Measurements from ENCODE around the gene L3MBTL4.

Gene L3MBTL4

DNA sequence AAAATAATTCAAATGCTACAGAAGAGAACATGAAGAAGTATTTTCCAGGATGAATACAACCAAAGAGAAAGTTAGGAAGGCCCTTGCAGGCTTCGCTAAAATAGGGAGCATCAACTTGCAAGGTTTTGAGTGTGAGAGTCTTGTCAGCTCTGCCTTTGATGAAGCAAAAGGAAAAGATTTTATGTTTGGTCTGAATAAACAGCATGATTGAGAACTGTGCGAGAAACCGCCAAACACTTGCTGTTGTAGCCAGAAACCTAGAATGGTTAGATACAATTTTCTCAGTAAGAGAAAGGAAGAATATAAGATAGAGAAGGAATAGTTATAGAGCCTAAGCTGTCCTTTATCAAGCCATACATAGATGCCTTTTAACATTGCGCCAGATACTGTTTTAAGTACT is 163.6 kb downstream of the L3MBTL4 start:
- no peak for DNase-seq (ENCODE audit: low read depth)
- TF ChIP-seq, protein P1, sequence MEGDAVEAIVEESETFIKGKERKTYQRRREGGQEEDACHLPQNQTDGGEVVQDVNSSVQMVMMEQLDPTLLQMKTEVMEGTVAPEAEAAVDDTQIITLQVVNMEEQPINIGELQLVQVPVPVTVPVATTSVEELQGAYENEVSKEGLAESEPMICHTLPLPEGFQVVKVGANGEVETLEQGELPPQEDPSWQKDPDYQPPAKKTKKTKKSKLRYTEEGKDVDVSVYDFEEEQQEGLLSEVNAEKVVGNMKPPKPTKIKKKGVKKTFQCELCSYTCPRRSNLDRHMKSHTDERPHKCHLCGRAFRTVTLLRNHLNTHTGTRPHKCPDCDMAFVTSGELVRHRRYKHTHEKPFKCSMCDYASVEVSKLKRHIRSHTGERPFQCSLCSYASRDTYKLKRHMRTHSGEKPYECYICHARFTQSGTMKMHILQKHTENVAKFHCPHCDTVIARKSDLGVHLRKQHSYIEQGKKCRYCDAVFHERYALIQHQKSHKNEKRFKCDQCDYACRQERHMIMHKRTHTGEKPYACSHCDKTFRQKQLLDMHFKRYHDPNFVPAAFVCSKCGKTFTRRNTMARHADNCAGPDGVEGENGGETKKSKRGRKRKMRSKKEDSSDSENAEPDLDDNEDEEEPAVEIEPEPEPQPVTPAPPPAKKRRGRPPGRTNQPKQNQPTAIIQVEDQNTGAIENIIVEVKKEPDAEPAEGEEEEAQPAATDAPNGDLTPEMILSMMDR (IDR thresholded peaks at IDR 0.05; ENCODE audit: control insufficient read depth, extremely low read depth, insufficient read depth): no peak
- H3K4me3 ChIP-seq (ENCODE audit: low read depth, low read length): no peak overlapping the region

DNA sequence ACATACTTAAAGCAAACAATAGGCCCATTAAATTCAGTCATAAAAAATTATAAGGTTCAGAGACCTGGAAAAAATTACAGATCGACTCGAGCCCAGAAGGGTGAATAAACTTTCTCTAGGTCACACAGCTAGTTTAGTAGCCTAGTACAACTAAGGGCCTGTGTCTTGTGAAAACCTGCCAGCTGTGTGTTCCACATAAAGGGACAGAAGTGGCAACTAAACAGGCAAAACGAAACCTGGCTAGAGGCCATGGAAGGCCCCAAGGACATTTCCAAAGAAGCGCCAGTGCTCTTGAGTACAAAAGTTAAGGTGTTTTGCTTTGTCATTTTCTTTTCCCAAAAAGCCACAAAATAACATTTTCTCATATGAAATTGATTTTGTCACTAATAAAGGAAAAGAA is 164.9 kb downstream of the L3MBTL4 start:
- DNase-seq (ENCODE audit: low read depth): peak; percentile 14
- TF ChIP-seq, protein P1 (IDR thresholded peaks at IDR 0.05; ENCODE audit: control insufficient read depth, extremely low read depth, insufficient read depth): no peak
- H3K4me3 ChIP-seq (ENCODE audit: low read depth, low read length): no peak overlapping the region

DNA sequence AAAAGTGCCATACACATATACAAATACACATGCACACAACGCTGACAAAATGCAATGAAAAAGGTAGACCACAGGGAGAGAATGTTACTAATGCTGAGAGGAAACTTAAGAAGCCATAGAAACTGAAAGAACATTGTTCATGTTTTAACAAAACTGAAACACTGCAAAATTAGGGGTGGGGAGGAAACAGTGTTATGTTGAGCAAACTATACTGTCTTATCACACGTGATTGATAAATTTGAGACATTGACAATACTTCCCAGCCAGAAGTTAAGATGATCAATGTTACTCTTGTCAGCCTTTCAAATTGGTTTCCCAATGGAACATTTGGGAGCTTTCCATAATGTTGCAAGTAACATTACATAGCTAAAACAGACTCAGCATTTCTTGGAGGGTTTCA is 165.5 kb downstream of the L3MBTL4 start:
- H3K4me3 ChIP-seq (ENCODE audit: low read depth, low read length): no peak overlapping the region
- TF ChIP-seq, protein P1 (IDR thresholded peaks at IDR 0.05; ENCODE audit: control insufficient read depth, extremely low read depth, insufficient read depth): no peak
- no peak for DNase-seq (ENCODE audit: low read depth)

DNA sequence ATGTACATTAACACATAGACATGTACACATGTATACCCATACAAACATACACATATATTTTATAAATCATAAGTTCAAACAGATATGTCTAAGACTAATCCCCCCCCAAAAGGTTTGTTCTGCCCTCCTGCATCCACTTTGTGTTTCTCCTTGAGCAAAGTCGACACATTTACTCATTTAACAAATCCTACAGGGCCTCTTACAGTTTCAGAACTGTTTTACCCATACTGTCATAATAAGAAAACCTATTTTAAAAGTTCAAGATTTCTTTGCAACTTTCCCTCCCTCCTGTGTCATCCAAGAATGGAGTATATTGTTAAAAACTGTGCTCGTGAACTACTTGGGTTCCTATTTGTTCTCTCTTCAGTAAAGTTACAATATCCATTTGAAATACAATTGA is 166.7 kb downstream of the L3MBTL4 start:
- no peak overlapping the region for H3K4me3 ChIP-seq (ENCODE audit: low read depth, low read length)
- TF ChIP-seq, protein P1 (IDR thresholded peaks at IDR 0.05; ENCODE audit: control insufficient read depth, extremely low read depth, insufficient read depth): no peak
- DNase-seq (ENCODE audit: low read depth): no peak

DNA sequence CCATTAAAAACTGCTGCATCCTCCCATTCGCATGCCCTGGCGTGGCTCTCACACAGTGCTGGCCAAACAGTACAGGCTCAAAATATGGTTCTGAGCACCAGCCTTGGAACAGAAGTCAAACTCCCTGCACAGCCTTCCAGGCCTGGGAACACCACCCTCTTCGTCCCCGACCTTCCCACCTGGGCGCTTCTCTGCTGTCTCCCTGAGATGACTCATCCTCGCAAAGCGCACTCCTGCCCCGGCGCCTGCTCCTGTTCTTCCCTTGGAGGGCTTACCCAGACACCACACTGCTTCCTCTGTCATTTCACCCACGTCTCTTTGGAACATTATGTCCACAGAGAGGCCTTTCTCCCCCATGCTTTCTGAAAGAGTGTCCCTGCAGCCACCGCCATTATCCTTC is 172.7 kb downstream of the L3MBTL4 start:
- no peak for DNase-seq (ENCODE audit: low read depth)
- H3K4me3 ChIP-seq (ENCODE audit: low read depth, low read length): no peak overlapping the region
- TF ChIP-seq, protein P1 (IDR thresholded peaks at IDR 0.05; ENCODE audit: control insufficient read depth, extremely low read depth, insufficient read depth): no peak

DNA sequence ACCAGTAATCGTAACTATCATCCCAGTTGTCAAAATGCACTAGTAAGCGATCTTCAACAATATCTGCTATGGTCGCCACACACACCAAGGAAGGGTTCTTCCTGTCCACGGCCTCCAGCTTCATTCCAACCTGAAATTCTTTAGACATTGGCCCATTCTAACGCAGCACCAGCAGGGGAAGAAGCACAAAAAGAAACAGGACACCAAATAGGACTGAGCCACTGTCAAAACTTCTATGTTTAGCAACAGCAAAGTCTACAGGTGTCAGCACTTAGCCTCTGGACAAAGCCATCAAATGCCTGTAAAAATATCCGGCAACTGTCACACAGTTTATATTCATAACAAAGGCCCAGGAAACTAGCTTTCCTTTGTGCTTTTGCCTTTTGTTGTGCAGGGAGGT is 175.0 kb downstream of the L3MBTL4 start:
- no peak for DNase-seq (ENCODE audit: low read depth)
- no peak overlapping the region for H3K4me3 ChIP-seq (ENCODE audit: low read depth, low read length)
- TF ChIP-seq, protein P1 (IDR thresholded peaks at IDR 0.05; ENCODE audit: control insufficient read depth, extremely low read depth, insufficient read depth): no peak

DNA sequence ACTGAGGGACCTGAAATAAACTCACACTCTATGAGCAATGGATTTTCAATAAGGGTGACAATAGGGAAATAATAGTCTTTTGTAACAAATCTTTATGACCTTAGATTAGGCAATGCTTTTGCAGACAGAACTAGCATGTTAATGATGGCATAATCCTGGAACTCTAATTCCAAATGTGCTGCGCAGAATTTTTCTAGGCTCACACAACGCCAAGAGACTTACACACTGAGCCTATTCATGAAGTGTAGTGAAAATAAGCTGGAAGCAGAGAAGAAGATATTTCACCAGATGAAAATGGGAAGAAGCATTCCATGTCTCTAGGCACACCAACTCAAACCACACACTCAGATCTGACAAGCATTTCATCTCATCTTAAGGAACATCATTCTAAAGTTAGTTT is 178.5 kb downstream of the L3MBTL4 start:
- H3K4me3 ChIP-seq (ENCODE audit: low read depth, low read length): no peak overlapping the region
- TF ChIP-seq, protein P1 (IDR thresholded peaks at IDR 0.05; ENCODE audit: control insufficient read depth, extremely low read depth, insufficient read depth): no peak
- DNase-seq (ENCODE audit: low read depth): no peak
